GM12878 (cell line): ENCODE data around the gene TTC5. TPM values are rescaled to one million over a fixed set of nuclear protein-coding genes. Genes with fewer than 3 reads are reported as not detected.

ENCODE experiments used
- BCL11A ChIP-seq: IDR thresholded peaks from 2 replicates; pipeline ENCODE4 v1.6.1; 2011; ENCODE audit warnings: low read depth, low read length
- CEBPB ChIP-seq, 2 experiments: fragments of 150-350 bp in 1 of 2; IDR thresholded peaks; 2 replicates each; pipeline ENCODE4 v1.6.1; 2012 to 2014; ENCODE audit warnings: low read depth in 2 of 2, low read length in 2 of 2, borderline replicate concordance in 1 of 2, inconsistent platforms in 1 of 2
- CEBPZ ChIP-seq: fragments of 150-350 bp; IDR thresholded peaks from 2 replicates; pipeline ENCODE4 v1.6.1; 2016; ENCODE audit warnings: low read depth, low read length
- E2F8 ChIP-seq: fragments of 450-650 bp; IDR thresholded peaks from 2 replicates; pipeline ENCODE4 v1.6.1; 2018; ENCODE audit warnings: mild to moderate bottlenecking, low read depth, moderate library complexity; ENCODE audit not compliant: partially characterized antibody
- ESRRA ChIP-seq: IDR thresholded peaks from 2 replicates; pipeline ENCODE4 v1.6.1; 2012; ENCODE audit warnings: mild to moderate bottlenecking, low read length, improper control_type of control experiment
- EZH2 ChIP-seq: IDR thresholded peaks from 2 replicates; pipeline ENCODE4 v1.6.1; 2012; ENCODE audit warnings: low read depth, mild to moderate bottlenecking, control low read depth, inconsistent platforms, low read length, borderline replicate concordance; ENCODE audit not compliant: control insufficient read depth
- FOS ChIP-seq: IDR thresholded peaks from 3 replicates; pipeline ENCODE4 v1.6.1; 2011; ENCODE audit warnings: borderline replicate concordance; ENCODE audit not compliant: insufficient read length; ENCODE audit errors: extremely low read depth
- PAX5 ChIP-seq: IDR thresholded peaks from 2 replicates; pipeline ENCODE4 v1.6.1; 2011; ENCODE audit warnings: low read depth, low read length, borderline replicate concordance
- PKNOX1 ChIP-seq: fragments of 450-650 bp; IDR thresholded peaks from 2 replicates; pipeline ENCODE4 v1.6.1; 2016; ENCODE audit warnings: mild to moderate bottlenecking
- POLR2AphosphoS5 ChIP-seq: IDR thresholded peaks from 2 replicates; pipeline ENCODE4 v1.6.1; 2011; ENCODE audit warnings: mild to moderate bottlenecking, low read length, inconsistent platforms
- POU2F2 ChIP-seq: IDR thresholded peaks from 3 replicates; pipeline ENCODE4 v1.6.1; 2011; ENCODE audit warnings: low read depth, mild to moderate bottlenecking, low read length, borderline replicate concordance
- RBBP5 ChIP-seq: fragments of 200-600 bp; sonication (generic); conservative IDR thresholded peaks from 2 replicates; pipeline ENCODE4 v1.6.1; 2016
- RUNX3 ChIP-seq: IDR thresholded peaks from 2 replicates; pipeline ENCODE4 v1.6.1; 2012; ENCODE audit warnings: low read length, inconsistent platforms
- TARDBP ChIP-seq: IDR thresholded peaks from 2 replicates; pipeline ENCODE4 v1.6.1; 2016; ENCODE audit warnings: borderline replicate concordance
- TCF12 ChIP-seq: IDR thresholded peaks from 2 replicates; pipeline ENCODE4 v1.6.1; 2011; ENCODE audit warnings: low read depth, mild to moderate bottlenecking, low read length
- ZBED1 ChIP-seq: IDR thresholded peaks from 2 replicates; pipeline ENCODE4 v1.6.1; 2016; ENCODE audit warnings: borderline replicate concordance
- ZNF207 ChIP-seq: fragments of 450-650 bp; IDR thresholded peaks from 2 replicates; pipeline ENCODE4 v1.6.1; 2014; ENCODE audit warnings: antibody characterized with exemption, mild to moderate bottlenecking, borderline replicate concordance
- polyA plus RNA-seq, 11 experiments: library from polyadenylated mRNA; depleted of rRNA in 4 of 11; unstranded in 6 of 11; stranded (reverse) in 5 of 11; fragments of >200 nt; fragmentation: Nextera tagmentation in 4 of 11; fragmentation: Illumina TruSeq in 1 of 11; extraction: Ambion mirVana in 4 of 11; extraction: Trizol in 1 of 11; gene quantifications; 1 replicate in 1 of 11; 2 replicates in 10 of 11; pipeline versions ENCODE4 v1.2.1 to v1.2.3, GENCODE V29; 2011 to 2016; ENCODE audit warnings: inconsistent platforms in 2 of 11, missing spikeins in 2 of 11, low read depth in 1 of 11
- total RNA-seq, 4 experiments: library from RNA; depleted of rRNA in 3 of 4; stranded (reverse); fragments of >200 nt in 3 of 4; fragmentation: Illumina TruSeq in 1 of 4; extraction: Trizol in 1 of 4; gene quantifications; 2 replicates each; pipeline versions ENCODE4 v1.2.1 to v1.2.3, GENCODE V29; 2013 to 2021
- TF ChIP-seq, protein P1 (sequence below): fragments of 450-650 bp; IDR thresholded peaks from 2 replicates; pipeline ENCODE4 v1.6.1; 2017; ENCODE audit warnings: mild to moderate bottlenecking, moderate library complexity

Gene TTC5
- total and polyA plus RNA-seq, 10 of the 15 experiments (the other 5 are each of a cell fraction or from before 2014, with no cell fraction given): 6.9 to 21.6 (median 13.5) TPM

DNA sequence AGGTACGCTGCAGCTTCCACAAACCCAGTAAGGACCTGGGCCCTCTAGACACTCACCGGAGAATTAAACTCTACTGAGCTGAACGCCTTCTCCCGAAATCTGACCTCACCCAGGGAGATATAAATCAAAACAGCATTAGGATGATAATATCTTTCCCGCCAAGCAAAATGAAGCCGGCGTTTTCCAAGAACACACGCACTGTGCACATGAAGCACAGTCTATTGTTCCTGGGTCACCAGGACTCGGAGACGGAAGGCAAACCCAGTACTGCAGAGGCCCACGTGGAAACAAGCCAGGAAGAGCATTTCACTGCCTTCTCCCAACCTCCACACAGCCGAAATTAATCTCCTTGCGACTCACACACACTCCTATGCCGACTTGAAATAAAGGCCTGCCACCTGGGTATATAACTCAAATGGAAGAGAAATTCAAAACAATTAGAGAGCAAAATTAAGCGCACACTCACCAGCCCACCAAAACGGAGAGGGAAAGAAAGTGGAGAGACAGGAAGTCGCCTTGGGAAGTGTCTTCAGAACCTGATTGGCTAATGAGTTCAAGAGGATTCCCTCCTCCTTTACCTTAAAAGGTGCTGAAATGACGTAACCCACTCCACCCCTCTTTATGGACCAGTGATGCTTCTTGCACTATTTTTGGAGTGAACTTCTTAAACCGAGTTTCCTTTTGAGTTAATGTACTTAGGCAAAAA lies 27.2 kb upstream of the TTC5 start, which contains the start of gene CCNB1IP1 (continued):
- TF ChIP-seq E2F8: no peak
- no peak for TF ChIP-seq PAX5
- TF ChIP-seq POU2F2: no peak
- no peak for TF ChIP-seq TCF12
- no peak for TF ChIP-seq TARDBP
- no peak for TF ChIP-seq RBBP5
- TF ChIP-seq ESRRA: no peak
- TF ChIP-seq ZNF207: no peak
- TF ChIP-seq POLR2AphosphoS5: peak; percentile 63
- TF ChIP-seq RUNX3: peak; percentile 54; the same call in 1 of the 2 replicates
- TF ChIP-seq, protein P1, sequence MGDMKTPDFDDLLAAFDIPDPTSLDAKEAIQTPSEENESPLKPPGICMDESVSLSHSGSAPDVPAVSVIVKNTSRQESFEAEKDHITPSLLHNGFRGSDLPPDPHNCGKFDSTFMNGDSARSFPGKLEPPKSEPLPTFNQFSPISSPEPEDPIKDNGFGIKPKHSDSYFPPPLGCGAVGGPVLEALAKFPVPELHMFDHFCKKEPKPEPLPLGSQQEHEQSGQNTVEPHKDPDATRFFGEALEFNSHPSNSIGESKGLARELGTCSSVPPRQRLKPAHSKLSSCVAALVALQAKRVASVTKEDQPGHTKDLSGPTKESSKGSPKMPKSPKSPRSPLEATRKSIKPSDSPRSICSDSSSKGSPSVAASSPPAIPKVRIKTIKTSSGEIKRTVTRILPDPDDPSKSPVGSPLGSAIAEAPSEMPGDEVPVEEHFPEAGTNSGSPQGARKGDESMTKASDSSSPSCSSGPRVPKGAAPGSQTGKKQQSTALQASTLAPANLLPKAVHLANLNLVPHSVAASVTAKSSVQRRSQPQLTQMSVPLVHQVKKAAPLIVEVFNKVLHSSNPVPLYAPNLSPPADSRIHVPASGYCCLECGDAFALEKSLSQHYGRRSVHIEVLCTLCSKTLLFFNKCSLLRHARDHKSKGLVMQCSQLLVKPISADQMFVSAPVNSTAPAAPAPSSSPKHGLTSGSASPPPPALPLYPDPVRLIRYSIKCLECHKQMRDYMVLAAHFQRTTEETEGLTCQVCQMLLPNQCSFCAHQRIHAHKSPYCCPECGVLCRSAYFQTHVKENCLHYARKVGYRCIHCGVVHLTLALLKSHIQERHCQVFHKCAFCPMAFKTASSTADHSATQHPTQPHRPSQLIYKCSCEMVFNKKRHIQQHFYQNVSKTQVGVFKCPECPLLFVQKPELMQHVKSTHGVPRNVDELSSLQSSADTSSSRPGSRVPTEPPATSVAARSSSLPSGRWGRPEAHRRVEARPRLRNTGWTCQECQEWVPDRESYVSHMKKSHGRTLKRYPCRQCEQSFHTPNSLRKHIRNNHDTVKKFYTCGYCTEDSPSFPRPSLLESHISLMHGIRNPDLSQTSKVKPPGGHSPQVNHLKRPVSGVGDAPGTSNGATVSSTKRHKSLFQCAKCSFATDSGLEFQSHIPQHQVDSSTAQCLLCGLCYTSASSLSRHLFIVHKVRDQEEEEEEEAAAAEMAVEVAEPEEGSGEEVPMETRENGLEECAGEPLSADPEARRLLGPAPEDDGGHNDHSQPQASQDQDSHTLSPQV: no peak
- no peak for TF ChIP-seq ZBED1
- TF ChIP-seq CEBPZ: no peak
- no peak for TF ChIP-seq PKNOX1
- TF ChIP-seq CEBPB (IDR thresholded peaks at IDR 0.05; ENCODE audit: borderline replicate concordance in 1 of 2, low read depth in 2 of 2, low read length in 2 of 2): no peak
- peak; percentile 16 for TF ChIP-seq FOS
- TF ChIP-seq BCL11A: peak; percentile 40; the same call in 1 of the 2 replicates
- no peak for TF ChIP-seq EZH2
